ENCODE data around the gene APLF.
"Not testable (repeated sequence)": the region's sequence is repeated elsewhere in the genome, so short reads cannot be mapped to it uniquely, and the experiment has no call there.

Gene APLF

GRCh38 chr2:68476454-68476853, 9.1 kb downstream of the APLF start:
- no peak for DNase-seq

- DNase-seq: no peak
Observed at GRCh38 chr2:68478688-68479087, 11.3 kb downstream of the APLF start.

- no peak for DNase-seq
Observed at GRCh38 chr2:68482296-68482820, 15.0 kb downstream of the APLF start.

- DNase-seq: no peak
Observed at GRCh38 chr2:68483011-68483410, 15.6 kb downstream of the APLF start.

GRCh38 chr2:68487773-68488355, 20.5 kb downstream of the APLF start:
- DNase-seq: peak; percentile 3

GRCh38 chr2:68488605-68489004, 21.2 kb downstream of the APLF start:
- not testable (repeated sequence) for DNase-seq

GRCh38 chr2:68489282-68489681, 21.9 kb downstream of the APLF start:
- DNase-seq: no peak

- DNase-seq: no peak
Observed at GRCh38 chr2:68491582-68491981, 24.2 kb downstream of the APLF start.

GRCh38 chr2:68499133-68499532, 31.7 kb downstream of the APLF start:
- no peak for DNase-seq

- DNase-seq: no peak
Observed at GRCh38 chr2:68500649-68501048, 33.3 kb downstream of the APLF start.

GRCh38 chr2:68501768-68502167, 34.4 kb downstream of the APLF start:
- DNase-seq: no peak

GRCh38 chr2:68505603-68506159, 38.3 kb downstream of the APLF start:
- DNase-seq: no peak

- DNase-seq: no peak
Observed at GRCh38 chr2:68506170-68506569, 38.8 kb downstream of the APLF start.

- DNase-seq: no peak
Observed at GRCh38 chr2:68512326-68512725, 44.9 kb downstream of the APLF start.

- DNase-seq: no peak
Observed at GRCh38 chr2:68512966-68513365, 45.6 kb downstream of the APLF start.

- DNase-seq: no peak
Observed at GRCh38 chr2:68514316-68514929, 47.0 kb downstream of the APLF start.

- no peak for DNase-seq
Observed at GRCh38 chr2:68516051-68516955, 48.9 kb downstream of the APLF start.

GRCh38 chr2:68519236-68519635, 51.9 kb downstream of the APLF start:
- no peak for DNase-seq

GRCh38 chr2:68521037-68521436, 53.7 kb downstream of the APLF start:
- no peak for DNase-seq

GRCh38 chr2:68526943-68527342, 59.6 kb downstream of the APLF start:
- not testable (repeated sequence) for DNase-seq

GRCh38 chr2:68527343-68528081, 60.1 kb downstream of the APLF start:
- not testable (repeated sequence) for DNase-seq

- not testable (repeated sequence) for DNase-seq
Observed at GRCh38 chr2:68529156-68529555, 61.8 kb downstream of the APLF start.

- not testable (repeated sequence) for DNase-seq
Observed at GRCh38 chr2:68529651-68530050, 62.3 kb downstream of the APLF start.
